HG02623 (cell line): Measurements from ENCODE around the gene PAMR1.

Experiments used
- ATAC-seq: cut with Tn5 transposase; IDR thresholded peaks from one replicate; pipeline ENCODE4 v1.9.1; 2021; ENCODE audit warnings: moderate library complexity; ENCODE audit not compliant: unreplicated experiment

Gene PAMR1

GRCh38 chr11:35407041-35407440 lies 118.4 kb downstream of the PAMR1 start:
- no peak for ATAC-seq

- no peak for ATAC-seq
Measured at GRCh38 chr11:35404388-35404775, 121.0 kb downstream of the PAMR1 start.

GRCh38 chr11:35403765-35404387 lies 121.5 kb downstream of the PAMR1 start:
- ATAC-seq: no peak

- no peak for ATAC-seq
Measured at GRCh38 chr11:35402751-35403660, 122.4 kb downstream of the PAMR1 start.

GRCh38 chr11:35398881-35399280 lies 126.5 kb downstream of the PAMR1 start:
- ATAC-seq: no peak

- no peak for ATAC-seq
Measured at GRCh38 chr11:35394941-35395340, 130.5 kb downstream of the PAMR1 start.

GRCh38 chr11:35393098-35393497 lies 132.3 kb downstream of the PAMR1 start:
- no peak for ATAC-seq

GRCh38 chr11:35391922-35392688 lies 133.3 kb downstream of the PAMR1 start:
- ATAC-seq: peak; percentile 47

GRCh38 chr11:35390737-35391682 lies 134.4 kb downstream of the PAMR1 start:
- ATAC-seq: peak; percentile 79

- ATAC-seq: no peak
Measured at GRCh38 chr11:35389897-35390465, 135.4 kb downstream of the PAMR1 start.

GRCh38 chr11:35389112-35389511 lies 136.3 kb downstream of the PAMR1 start:
- ATAC-seq: no peak

- ATAC-seq: no peak
Measured at GRCh38 chr11:35388061-35388460, 137.4 kb downstream of the PAMR1 start.

- no peak for ATAC-seq
Measured at GRCh38 chr11:35387111-35387982, 138.1 kb downstream of the PAMR1 start.

- no peak for ATAC-seq
Measured at GRCh38 chr11:35383953-35384352, 141.5 kb downstream of the PAMR1 start.
